T1000 (cell line): Measurements from ENCODE around the gene RRP7A.
"Not testable (repeated sequence)": the region's sequence is repeated elsewhere in the genome, so short reads cannot be mapped to it uniquely, and the experiment has no call there.

Experiments
- DNase-seq: peaks from one replicate; lab custom pipeline; 2025; ENCODE audit warnings: mixed read lengths; lab: John Stamatoyannopoulos, UW

Gene RRP7A

GRCh38 chr22:42536166-42536565 lies 16.6 kb upstream of the RRP7A start:
- no peak for DNase-seq

GRCh38 chr22:42535082-42535731 lies 15.6 kb upstream of the RRP7A start:
- not testable (repeated sequence) for DNase-seq

- no peak for DNase-seq
Measured at GRCh38 chr22:42533638-42533977, 14.0 kb upstream of the RRP7A start.

- DNase-seq = not testable (repeated sequence)
Measured at GRCh38 chr22:42531401-42532084, 11.9 kb upstream of the RRP7A start.

GRCh38 chr22:42529435-42529834 lies 9.8 kb upstream of the RRP7A start:
- not testable (repeated sequence) for DNase-seq

- DNase-seq = no peak
Measured at GRCh38 chr22:42528591-42529307, 9.2 kb upstream of the RRP7A start.

- no peak for DNase-seq
Measured at GRCh38 chr22:42522546-42522945, 3.0 kb upstream of the RRP7A start.

GRCh38 chr22:42521228-42521546 lies 1.6 kb upstream of the RRP7A start:
- DNase-seq = no peak

- DNase-seq = not testable (repeated sequence)
Measured at GRCh38 chr22:42518638-42519524, 715 bp downstream of the RRP7A start.

- DNase-seq = not testable (repeated sequence)
Measured at GRCh38 chr22:42517103-42517502, 2.5 kb downstream of the RRP7A start.

- no peak for DNase-seq
Measured at GRCh38 chr22:42515896-42516295, 3.7 kb downstream of the RRP7A start.

GRCh38 chr22:42515304-42515703 lies 4.3 kb downstream of the RRP7A start:
- DNase-seq = not testable (repeated sequence)

- DNase-seq = not testable (repeated sequence)
Measured at GRCh38 chr22:42514331-42514730, 5.3 kb downstream of the RRP7A start.

GRCh38 chr22:42512273-42512990 lies 7.2 kb downstream of the RRP7A start:
- not testable (repeated sequence) for DNase-seq

GRCh38 chr22:42511401-42511891 lies 8.2 kb downstream of the RRP7A start:
- DNase-seq = no peak

- DNase-seq = no peak
Measured at GRCh38 chr22:42509548-42509947, 10.0 kb downstream of the RRP7A start.

GRCh38 chr22:42508975-42509364 lies 10.6 kb downstream of the RRP7A start:
- not testable (repeated sequence) for DNase-seq

- DNase-seq = not testable (repeated sequence)
Measured at GRCh38 chr22:42508327-42508974, 11.1 kb downstream of the RRP7A start.

GRCh38 chr22:42500836-42501179 lies 18.8 kb downstream of the RRP7A start:
- DNase-seq = no peak

GRCh38 chr22:42500161-42500835 lies 19.3 kb downstream of the RRP7A start:
- no peak for DNase-seq
